HG03108 (cell line): ENCODE data around the gene TAS2R50.

Source experiments
- ATAC-seq: cut with Tn5 transposase; IDR thresholded peaks from one replicate; pipeline ENCODE4 v1.9.1; 2021; ENCODE audit warnings: moderate library complexity; ENCODE audit not compliant: unreplicated experiment

The TAS2R50 gene

DNA sequence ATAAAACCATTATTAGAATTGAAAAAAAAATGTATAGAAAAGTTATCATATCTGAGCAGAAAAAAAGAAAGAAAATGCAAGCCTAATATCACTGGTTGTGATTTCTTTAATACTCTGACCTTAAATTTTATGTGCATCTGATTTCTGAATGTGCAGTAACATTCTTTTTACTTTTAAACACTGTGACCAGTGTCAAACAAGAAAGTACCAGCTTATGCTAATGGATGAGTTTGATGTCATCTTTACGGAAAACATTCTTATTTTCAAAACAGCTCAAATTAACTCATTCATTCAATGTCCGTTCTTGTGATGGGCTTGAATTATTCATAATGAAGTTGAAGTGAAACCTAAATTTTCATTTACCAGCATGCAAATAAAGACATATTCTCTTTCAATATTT, at the start of gene TAS2R50:
TSS of gene TAS2R50 (minus strand) at position 101 of the 400 bp plus-strand sequence. CDS start at position 49, 52 bp downstream.
- no peak for ATAC-seq

GRCh38 chr12:11033959-11034358, 47.2 kb upstream of the TAS2R50 start:
- peak; percentile 58 for ATAC-seq

DNA sequence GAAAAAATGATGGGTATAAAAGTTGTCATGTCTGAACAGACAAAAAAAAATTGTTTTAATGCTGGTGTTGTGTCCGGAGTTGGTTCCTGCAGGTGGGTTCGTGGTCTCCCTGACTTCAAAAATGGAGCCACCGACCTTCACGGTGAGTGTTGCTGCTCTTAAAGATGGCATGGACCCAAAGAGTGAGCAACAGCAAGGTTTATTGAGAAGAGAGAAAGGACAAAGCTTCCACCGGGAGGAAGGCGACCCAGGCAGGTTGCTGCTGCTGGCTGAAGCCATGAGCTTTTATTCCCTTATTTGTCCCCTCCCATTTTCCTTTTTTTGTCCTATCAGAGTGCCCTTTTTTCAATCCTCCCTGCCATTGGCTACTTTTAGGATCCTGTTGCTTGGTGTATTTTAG, 44.6 kb upstream of the TAS2R50 start, which contains the start of gene TAS2R31:
TSS of gene TAS2R31 (minus strand) at position 101 of the 400 bp plus-strand sequence. CDS start at position 29, 72 bp downstream.
- no peak for ATAC-seq

GRCh38 chr12:11026118-11026517, 39.4 kb upstream of the TAS2R50 start:
- ATAC-seq: no peak

DNA sequence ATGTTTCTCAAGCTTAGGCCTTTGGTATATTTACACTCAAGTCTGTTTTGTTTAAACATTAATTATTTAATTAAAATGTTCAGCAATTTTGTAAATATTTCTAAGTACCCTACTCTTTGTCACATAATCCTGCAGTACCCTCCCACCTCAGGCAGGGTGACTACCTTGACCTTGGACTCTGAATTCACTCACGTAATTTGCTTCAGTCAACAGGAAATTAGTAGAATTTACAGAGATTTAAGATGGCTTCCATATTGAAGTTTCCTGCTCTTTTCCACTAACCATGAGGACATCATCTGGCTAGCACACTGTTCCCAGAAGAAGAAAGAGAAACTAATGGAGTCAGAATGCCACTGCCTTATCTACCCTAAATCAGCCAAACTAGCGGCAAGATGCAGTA, 36.7 kb upstream of the TAS2R50 start:
- ATAC-seq: no peak

- ATAC-seq: no peak
These were observed 35.8 kb upstream of the TAS2R50 start, which contains the start of gene TAS2R19 for GRCh38 chr12:11022520-11022919. Gene TAS2R19, minus strand, starts transcription at chr12:11022620. Its CDS starts 49 bp downstream, at chr12:11022571.

DNA sequence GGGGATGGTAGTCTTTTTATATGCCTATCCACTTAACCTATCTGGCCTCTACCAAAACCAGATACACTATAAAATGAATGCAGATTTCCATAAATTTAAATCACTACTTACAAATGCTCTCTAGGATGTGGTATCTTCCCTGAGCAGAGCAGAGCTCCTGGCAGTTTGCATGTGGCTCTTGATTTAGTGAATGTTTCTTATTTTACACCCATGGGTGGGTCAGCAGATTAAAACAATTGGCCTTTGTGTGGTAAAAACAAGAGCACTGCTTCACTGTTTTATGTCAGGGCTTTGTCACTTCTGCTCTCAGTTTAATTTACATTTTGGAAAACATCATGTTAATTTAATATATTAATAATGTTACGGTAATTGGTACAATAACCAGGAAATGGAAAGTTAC, 30.2 kb upstream of the TAS2R50 start:
- no peak for ATAC-seq

DNA sequence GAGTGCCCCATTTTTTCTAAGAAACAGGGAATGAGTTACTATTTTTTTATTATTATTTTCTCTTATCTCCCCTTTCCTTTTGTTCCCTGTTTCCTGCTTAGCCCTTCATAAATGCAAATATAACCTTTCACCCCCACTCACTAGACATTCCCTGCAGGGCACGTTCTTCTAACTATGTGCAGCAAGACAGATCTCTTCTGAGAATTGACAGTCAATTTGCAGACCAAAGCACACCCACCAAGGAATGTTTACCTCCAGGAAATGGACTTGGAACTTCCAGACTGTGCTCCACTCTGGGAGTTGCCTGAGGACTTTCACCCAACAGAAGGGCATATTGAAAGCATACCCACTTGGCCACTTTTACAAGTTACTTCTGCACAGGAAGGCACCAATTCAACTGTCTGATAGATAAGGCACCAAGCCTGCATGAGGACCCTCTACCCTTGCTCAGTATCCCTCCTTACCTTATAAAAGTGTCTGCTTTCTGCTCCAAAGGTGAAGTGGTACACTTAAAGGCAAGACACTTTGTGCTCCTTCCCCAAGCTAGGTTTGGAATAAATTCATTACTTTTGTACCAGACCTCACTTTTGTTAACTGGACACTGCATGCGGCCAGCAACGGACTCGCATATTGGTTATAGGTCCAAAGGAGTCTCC, 29.2 kb upstream of the TAS2R50 start:
- no peak for ATAC-seq

DNA sequence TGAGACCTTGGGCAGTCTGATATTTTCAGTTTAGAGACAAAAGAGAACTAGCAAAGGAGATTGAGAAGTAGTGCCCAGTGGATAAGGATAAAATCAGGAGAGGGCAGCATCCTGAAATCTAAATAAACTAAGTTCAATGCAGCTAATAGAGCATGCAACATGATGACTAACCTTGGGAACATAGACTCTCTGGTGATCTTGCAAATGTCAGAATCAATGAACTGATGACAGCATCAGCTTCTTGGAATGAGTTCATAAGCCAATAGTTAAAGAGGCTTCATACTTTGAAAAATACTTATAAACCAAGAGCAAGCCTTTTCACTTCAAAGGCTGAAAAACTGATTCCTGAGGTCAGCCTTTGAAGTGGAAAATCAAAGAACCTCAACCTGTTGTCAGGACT, 27.5 kb upstream of the TAS2R50 start:
- no peak for ATAC-seq

DNA sequence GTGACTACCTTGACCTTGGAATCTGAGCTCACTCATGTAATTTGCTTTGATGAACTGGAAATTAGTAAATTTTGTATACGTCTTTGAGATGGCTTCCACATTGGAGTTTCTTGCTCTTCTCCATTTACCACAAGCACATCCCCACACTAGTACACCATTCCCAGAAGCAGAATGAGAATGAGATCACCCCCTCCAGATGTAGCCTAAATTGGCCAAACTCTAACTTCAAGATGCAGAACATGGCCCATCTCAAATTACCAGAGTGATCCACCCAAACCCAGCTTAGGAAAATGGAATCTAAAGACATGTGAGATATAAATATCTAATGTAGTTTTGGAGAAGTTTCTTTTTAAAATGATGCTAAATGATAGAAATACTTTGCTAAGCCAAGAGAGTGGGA, 20.9 kb upstream of the TAS2R50 start:
- no peak for ATAC-seq

DNA sequence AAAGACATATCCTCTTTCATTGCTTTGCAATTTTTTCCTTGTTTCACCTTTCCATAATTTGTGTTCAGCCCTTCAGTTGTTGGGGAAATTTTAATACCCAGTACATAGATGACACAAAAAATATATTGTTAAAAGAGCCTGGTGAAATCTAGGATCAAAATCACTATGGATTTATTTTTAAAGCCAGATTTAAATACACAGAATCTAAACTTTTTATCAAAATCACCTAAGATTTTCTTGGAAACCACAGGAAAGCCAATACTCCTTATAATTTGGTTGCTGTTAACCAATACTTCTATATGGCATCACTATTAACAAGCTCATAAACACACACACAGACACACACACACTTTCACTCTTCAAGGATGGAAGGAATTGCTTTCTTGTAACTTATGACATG, 11.5 kb upstream of the TAS2R50 start, which contains the start of gene TAS2R20:
TSS of gene TAS2R20 (minus strand) at position 101 of the 400 bp plus-strand sequence. CDS start 429 bp downstream, outside the sequence.
- ATAC-seq: no peak

- ATAC-seq: no peak
These were observed 7.6 kb upstream of the TAS2R50 start for GRCh38 chr12:10994307-10994706.

GRCh38 chr12:10989107-10989506, 2.4 kb upstream of the TAS2R50 start:
- no peak for ATAC-seq

- ATAC-seq: no peak
These were observed 4.5 kb downstream of the TAS2R50 start for GRCh38 chr12:10982244-10982643.

DNA sequence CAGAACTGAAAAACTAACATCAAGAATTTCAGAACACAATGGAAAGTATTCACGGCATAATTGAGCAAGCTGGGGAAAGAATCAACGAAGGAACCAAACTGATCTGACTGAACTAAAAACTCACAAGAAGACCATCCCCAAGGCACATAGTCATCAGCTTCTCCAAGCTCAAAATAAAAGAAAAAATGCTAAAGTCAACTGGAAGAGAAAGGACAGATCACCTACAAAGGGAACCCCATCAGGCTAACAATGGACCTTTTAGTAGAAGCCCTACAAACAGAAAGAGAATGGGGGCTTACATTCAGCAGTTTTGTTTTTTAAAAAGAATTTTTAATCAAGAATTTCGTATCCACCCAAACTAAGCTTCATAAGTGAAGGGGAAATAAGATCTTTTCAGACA, 11.7 kb downstream of the TAS2R50 start:
- ATAC-seq: no peak

DNA sequence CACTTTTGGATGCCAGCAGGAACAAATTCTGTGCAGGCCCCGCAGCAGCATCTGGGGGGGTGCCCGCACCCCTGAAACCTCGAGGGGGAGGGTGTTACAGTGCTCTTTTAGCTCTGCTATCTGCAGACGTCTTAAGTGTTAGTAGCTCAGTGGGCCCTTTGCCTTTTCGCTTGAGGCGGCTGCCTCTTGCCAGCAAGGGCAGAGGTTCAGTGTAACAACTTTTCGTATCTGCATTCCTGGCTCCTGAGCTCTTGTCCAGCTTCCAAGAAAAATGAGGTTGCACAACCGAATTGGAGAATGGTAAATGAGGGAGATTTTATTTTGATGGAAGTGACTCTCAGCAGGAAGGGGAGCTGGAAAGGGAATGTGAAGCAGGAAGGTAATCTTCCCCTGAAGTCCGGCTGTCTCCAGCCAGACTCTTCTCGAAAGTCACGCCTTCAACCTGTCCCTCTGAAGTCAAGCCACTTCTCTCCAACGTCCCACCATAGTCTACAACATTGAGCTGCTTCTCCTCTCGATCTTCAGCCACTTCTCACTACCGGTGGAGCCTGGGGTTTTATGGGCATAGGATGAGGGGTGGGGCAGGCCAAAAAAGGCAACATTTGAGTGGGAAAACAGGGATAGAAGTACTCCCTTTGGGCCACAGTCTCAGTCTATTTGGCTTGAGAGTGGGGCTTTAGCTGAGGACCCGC, 17.8 kb downstream of the TAS2R50 start:
- no peak for ATAC-seq

DNA sequence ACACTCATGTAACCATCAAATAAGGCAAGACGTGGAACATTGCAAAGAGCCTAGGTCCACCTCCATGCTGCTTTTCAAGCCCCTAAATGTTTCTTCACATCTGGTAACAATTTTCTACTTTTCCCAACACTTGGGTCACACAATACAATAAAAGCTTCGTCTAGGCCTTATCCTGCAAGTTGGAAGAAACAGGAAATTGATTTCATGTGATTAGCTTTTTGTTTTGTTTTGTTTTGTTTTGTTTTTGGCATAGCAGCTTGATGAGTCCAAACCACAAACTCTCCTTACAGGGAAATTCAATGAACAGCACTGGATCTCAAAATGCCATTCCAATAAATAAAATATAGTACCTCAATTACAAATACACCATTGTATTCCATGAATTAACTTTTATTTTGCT, 19.3 kb downstream of the TAS2R50 start:
- no peak for ATAC-seq

DNA sequence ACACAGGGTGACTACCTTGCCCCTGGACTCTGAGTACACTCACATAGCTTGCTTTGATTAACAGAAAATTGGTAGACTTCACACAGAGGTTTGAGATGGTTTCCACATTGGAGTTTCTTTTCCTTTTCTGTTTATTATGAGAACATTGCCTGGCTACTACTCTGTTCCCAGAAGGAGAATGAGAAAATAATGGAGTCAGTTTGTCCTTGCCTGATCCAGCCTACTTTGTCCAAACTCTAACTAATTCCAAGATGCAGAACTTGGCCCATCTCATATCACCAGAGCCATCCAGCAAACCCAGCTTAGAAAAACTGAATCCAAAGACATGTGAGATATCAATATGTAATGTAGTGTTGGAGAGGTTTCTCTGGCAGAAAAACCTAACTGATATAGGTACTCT, 20.4 kb downstream of the TAS2R50 start:
- ATAC-seq: no peak

- no peak for ATAC-seq
These were observed 21.2 kb downstream of the TAS2R50 start for GRCh38 chr12:10965476-10965875.

DNA sequence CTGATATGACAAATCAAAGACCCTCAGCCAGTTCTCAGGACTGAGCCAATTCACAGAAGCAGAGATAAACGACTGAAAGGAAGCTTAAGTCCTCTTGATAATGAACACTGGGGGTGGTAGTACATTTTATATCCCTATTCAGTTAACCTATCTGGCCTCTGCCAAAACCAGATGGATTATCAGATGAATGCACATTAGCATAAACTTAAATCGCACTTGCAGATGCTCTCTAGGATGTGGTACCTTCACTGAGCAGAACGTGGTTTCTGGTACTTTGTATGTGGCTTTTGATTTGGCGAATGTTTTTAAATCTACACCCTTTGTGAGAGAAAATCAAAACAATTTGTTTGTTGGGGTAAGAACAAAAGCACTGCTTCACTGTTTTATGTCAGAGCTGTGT, 26.5 kb downstream of the TAS2R50 start:
- no peak for ATAC-seq

DNA sequence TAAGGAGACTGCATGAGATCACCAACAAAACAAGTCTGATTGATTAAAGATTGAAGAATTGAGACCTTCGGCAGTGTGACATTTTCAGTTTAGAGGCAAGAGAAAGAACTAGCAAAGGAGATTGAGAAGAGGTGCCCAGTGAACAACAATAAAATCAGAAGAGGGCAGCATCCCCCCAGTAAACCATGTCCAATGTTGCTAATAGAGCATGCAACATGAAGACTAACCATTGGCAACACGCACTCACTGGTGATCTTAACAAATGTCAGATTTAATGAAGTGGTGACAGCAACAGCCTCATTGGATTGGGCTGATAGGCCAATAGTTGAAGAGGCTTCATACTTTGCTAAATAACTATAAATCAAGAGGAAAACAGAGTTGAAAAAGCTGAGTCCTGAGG, 26.9 kb downstream of the TAS2R50 start:
- ATAC-seq: no peak

GRCh38 chr12:10957741-10958140, 29.0 kb downstream of the TAS2R50 start:
- ATAC-seq: no peak
